Medulla oblongata (tissue), 1 donor: ENCODE data around the gene ZNF423.
A peak's percentile ranks its signal among the peaks of the same experiment; 100 is the strongest.

Source experiments
- DNase-seq: peaks from one replicate; pipeline ENCODE4 v3.0.0-alpha.2; 2015; ENCODE audit errors: extremely low spot score

Gene ZNF423

GRCh38 chr16:49849037-49849753 lies 6.7 kb downstream of the ZNF423 start:
- no peak for DNase-seq

- DNase-seq: no peak
These were observed 7.4 kb downstream of the ZNF423 start for GRCh38 chr16:49848530-49848929.

- DNase-seq: no peak
These were observed 9.1 kb downstream of the ZNF423 start for GRCh38 chr16:49846800-49847199.

GRCh38 chr16:49844359-49844758 lies 11.6 kb downstream of the ZNF423 start:
- no peak for DNase-seq

GRCh38 chr16:49843758-49844157 lies 12.2 kb downstream of the ZNF423 start:
- DNase-seq: no peak

- no peak for DNase-seq
These were observed 12.9 kb downstream of the ZNF423 start for GRCh38 chr16:49842972-49843371.

- peak; percentile 51 for DNase-seq
These were observed 16.7 kb downstream of the ZNF423 start for GRCh38 chr16:49839017-49839825.

- peak; percentile 31 for DNase-seq
These were observed 17.4 kb downstream of the ZNF423 start for GRCh38 chr16:49838441-49839016.

GRCh38 chr16:49837688-49838410 lies 18.1 kb downstream of the ZNF423 start:
- no peak for DNase-seq

- DNase-seq: peak; percentile 35
These were observed 19.2 kb downstream of the ZNF423 start for GRCh38 chr16:49836668-49837067.

GRCh38 chr16:49836218-49836617 lies 19.7 kb downstream of the ZNF423 start:
- no peak for DNase-seq

- DNase-seq: no peak
These were observed 20.6 kb downstream of the ZNF423 start for GRCh38 chr16:49835161-49835777.

- DNase-seq: peak; percentile 75
These were observed 21.3 kb downstream of the ZNF423 start for GRCh38 chr16:49834531-49835151.

GRCh38 chr16:49833796-49834530 lies 21.9 kb downstream of the ZNF423 start:
- peak; percentile 66 for DNase-seq

- peak; percentile 65 for DNase-seq
These were observed 22.8 kb downstream of the ZNF423 start for GRCh38 chr16:49833085-49833484.

GRCh38 chr16:49832177-49832576 lies 23.7 kb downstream of the ZNF423 start:
- no peak for DNase-seq

GRCh38 chr16:49830873-49831272 lies 25.0 kb downstream of the ZNF423 start:
- DNase-seq: no peak

GRCh38 chr16:49828533-49829267 lies 27.2 kb downstream of the ZNF423 start:
- no peak for DNase-seq

GRCh38 chr16:49827805-49828438 lies 28.0 kb downstream of the ZNF423 start:
- no peak for DNase-seq
